ENCODE data around the gene DHRS9. TPM values are rescaled to one million over a fixed set of nuclear protein-coding genes. Genes with fewer than 3 reads are reported as not detected.

Gene DHRS9
- total RNA-seq = 0.16 TPM in 1 of 2 replicates, not detected in the other

GRCh38 chr2:169069341-169069740, at the start of gene DHRS9:
TSS of gene DHRS9 (plus strand) at chr2:169069563. CDS start at chr2:169081582, 12,019 bp downstream.

GRCh38 chr2:169031202-169031601, 38.2 kb upstream of the DHRS9 start, which contains the start of gene ABCB11:
TSS of gene ABCB11 (minus strand) at chr2:169031324. CDS start at chr2:169018125, 13,199 bp downstream.

Other genes starting within 250 kb of the DHRS9 start
- 0.49 and 2.3 TPM in 2 replicates for gene SPC25, start 179.1 kb upstream of the DHRS9 start, total RNA-seq
- not detected in 2 replicates for gene G6PC2, start 168.3 kb upstream of the DHRS9 start, total RNA-seq
- under 0.01 TPM in 1 of 2 replicates, not detected in the other for gene ABCB11, start 38.2 kb upstream of the DHRS9 start, total RNA-seq

Data from hair follicle dermal papilla cell (primary cell).